Stimulated activated CD8-positive, alpha-beta memory T cell treated with anti-CD3 and anti-CD28 coated beads, Interleukin-2, amount 100 ng/mL, for 48 hours (primary cell): ENCODE results near the gene CLDN9.

ENCODE experiments used
- DNase-seq, 2 donors: peaks; one replicate each; pipeline ENCODE4 v3.0.0-alpha.2; 2020; ENCODE audit warnings: low read depth in 2 of 2

Gene CLDN9, protein sequence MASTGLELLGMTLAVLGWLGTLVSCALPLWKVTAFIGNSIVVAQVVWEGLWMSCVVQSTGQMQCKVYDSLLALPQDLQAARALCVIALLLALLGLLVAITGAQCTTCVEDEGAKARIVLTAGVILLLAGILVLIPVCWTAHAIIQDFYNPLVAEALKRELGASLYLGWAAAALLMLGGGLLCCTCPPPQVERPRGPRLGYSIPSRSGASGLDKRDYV

DNA sequence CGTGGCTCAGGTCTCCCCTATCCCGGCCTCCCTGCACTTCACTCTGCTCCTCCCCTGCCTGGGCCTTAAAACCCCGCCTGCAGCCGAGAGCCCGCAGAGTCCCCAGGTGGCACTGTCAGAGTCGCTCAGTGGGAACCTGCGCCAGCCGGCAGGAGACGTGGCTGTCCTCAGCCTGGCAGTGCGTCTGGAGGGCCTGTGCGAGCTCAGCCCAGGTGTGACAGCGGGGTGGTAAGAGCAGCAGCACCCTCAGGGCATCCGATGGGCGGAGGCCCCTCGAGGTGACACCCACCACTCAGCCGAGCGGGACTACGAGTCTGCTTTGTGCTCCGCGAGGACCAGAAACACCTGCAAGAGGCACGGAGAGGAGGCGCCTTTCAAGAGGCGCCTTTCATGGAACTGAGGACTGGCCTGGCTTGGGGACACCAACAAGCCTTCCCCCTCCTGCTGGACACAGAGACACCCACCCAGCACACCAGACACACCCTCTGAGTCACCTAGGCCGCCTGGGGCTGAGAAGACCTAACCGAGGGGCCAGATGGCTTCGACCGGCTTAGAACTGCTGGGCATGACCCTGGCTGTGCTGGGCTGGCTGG is at the start of gene CLDN9:
TSS of gene CLDN9 (plus strand) at position 96 of the 593 bp plus-strand sequence. CDS start at position 536, 440 bp downstream.
- DNase-seq, result no peak

DNA sequence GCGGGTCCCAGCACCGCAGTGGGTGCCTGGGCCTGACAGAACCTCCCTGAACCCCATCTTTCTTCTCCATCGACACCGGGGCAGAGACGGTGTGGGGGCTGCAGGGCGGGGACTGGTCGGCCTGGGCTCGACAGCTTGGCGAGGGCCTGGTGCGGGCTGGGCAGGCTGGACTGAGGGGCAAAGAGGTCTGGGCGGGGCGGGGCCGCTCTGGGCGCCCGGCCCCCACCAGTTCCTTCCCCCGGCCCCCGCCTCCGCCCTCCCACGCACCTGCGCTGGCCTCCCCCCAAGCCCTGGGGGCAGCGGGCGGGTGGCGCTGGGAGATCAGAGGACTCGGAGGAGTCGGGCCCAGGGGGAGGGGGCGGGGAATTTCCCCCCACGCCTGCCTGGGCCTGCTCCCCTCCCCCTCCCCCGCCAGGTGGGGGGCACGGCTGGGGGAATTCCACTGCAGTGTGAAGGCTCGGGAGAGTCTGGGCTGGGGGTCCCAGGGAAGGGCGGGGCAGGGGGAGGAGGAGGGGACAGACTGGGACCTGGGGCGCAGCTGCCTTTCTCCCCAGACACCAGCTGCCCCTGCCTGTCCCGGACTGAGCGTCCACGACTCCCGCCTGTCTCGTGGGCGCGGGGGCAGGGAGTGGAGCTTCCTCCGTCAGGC is 49.5 kb upstream of the CLDN9 start:
- DNase-seq, result no peak

DNA sequence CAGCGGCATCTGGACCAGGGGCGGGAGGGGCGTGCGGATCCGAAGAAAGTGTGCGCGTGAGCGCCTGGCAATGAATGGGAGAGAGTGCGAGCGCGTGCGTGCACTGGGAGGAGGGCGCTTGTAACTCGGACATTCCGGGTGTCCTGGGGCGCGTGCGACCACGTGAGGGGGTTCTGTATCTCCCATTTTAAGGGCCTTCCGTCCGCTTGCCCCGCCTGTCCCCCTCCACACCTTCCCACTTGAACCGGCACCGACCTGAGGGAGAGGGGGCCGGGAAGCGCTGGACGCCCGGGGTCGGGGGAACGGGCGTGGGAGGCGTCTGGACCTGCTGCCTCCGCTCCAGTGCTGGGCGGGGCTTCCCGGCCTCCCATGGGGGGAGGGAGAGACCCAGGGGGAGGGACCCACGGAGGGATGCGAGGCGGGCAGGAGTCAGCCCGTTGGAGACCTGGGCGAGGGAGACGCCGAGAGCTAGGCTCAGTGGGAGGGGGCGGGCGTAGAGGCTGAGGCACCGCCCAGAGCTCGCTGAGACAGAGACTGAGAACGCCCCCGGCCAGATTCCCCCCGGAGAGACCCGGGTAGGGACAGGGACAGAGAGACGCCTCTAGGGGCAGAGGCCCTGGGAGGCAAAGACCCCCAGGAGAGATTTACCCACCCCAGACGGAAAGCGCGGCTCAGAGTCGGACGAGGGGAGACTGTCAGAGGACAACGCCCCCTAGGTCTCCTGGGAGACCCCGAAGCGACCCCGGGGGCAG is 48.8 kb upstream of the CLDN9 start, which contains the start of gene KREMEN2:
TSS of gene KREMEN2 (plus strand) at position 553 of the 752 bp plus-strand sequence. CDS start 246 bp downstream, outside the sequence.
- no peak for DNase-seq

DNA sequence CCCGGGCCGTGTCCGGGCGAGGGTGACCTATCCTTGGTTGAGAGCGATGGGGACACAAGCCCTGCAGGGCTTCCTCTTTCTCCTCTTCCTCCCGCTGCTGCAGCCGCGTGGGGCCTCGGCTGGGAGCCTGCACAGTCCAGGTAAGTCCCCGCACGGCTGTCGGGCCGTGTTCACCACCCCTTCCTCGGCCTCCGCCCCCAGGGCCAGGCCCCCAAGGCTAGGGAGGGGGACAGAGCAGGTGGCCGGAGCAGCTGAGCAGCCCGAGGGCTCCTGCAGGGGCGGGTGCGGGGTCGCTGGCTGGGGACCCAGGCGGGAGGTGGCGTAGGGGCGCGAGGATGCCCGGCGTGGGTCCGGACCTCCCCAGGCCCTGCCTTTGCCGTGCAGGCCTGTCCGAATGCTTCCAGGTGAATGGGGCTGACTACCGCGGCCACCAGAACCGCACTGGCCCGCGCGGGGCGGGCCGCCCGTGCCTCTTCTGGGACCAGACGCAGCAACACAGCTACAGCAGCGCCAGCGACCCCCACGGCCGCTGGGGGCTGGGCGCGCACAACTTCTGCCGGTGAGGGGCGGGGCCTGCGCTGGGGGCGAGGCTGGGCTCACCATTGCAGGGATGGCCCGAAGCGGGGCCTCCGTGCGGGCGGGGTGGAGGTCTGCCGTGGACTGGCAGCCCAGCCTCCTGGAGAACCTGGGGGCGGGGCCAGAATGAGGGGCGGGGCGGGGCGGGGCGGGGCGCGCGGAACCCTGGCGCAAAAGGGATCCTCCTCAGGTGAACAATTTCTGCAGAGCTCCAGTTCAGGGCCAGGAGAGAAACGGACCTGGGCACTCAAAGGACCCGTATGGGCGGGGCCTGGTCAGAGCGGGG is 48.0 kb upstream of the CLDN9 start:
- DNase-seq, result peak in 1 of 2 donors; percentile 63

DNA sequence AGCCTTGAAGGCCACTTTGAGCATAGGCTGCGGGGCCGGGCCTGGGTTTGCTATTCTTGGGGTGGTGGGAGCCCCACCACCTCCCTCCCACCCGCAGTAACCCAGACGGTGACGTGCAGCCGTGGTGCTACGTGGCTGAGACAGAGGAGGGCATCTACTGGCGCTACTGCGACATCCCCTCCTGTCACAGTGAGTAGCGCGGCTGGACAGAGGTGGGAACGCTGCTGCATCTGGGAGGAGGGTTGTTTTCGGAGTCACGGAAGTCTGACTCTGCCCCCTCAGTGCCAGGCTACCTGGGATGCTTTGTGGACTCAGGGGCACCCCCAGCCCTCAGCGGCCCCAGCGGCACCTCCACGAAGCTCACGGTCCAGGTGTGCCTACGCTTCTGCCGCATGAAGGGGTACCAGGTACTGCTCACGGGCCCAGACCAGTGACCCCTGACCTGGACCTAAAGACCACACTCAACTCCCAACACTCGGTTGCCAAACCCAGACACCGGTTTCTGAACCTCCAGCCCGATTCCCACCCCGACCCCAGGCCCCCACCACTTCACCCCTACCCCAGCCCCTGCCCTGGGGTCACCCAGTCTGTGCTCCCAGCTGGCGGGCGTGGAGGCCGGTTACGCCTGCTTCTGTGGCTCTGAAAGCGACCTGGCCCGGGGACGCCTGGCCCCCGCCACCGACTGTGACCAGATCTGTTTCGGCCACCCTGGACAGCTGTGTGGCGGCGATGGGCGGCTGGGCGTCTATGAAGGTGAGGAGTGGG is 46.5 kb upstream of the CLDN9 start:
- DNase-seq, result no peak

DNA sequence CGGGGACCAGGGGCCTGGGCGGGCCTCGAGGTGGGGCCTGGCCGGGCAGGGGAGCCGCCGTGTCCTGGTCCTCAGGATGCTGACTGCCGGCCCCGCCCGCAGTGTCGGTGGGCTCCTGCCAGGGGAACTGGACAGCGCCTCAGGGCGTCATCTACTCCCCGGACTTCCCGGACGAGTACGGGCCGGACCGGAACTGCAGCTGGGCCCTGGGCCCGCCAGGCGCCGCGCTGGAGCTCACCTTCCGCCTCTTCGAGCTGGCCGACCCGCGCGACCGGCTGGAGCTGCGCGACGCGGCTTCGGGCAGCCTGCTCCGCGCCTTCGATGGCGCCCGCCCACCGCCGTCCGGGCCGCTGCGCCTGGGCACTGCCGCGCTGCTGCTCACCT is 45.9 kb upstream of the CLDN9 start:
- DNase-seq, result no peak

DNA sequence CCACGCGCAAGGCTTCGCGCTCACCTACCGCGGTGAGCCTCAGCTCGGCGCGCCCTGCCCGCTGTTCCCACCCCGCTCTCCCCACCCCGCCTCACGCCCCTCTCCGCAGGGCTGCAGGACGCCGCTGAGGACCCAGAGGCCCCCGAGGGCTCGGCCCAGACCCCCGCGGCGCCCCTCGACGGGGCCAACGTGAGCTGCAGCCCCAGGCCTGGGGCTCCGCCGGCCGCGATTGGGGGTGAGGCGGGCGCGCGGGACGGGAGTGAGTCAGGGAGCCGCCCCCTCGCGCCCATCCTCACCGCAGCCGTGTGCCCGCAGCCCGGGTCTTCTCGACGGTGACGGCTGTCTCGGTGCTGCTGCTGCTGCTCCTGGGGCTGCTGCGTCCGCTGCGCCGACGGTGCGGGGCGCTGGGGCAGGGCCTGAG is 45.5 kb upstream of the CLDN9 start:
- DNase-seq, result no peak

DNA sequence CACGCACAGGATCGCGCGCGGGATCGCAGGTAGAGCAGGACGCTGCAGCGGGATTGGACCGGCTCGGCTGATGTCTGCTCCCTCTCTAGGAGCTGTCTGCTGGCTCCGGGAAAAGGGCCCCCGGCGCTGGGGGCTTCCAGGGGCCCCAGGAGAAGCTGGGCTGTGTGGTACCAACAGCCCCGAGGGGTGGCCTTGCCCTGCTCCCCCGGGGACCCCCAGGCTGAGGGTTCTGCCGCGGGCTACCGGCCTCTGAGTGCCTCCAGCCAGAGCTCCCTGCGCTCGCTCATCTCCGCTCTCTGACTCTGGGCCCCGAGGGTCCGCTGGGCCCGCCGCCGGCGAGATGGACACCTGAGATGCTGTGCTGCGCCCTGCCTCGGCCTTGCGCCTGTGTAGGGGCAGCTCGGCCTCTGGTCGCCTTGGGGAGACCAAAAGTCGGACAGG is 45.0 kb upstream of the CLDN9 start:
- no peak for DNase-seq

DNA sequence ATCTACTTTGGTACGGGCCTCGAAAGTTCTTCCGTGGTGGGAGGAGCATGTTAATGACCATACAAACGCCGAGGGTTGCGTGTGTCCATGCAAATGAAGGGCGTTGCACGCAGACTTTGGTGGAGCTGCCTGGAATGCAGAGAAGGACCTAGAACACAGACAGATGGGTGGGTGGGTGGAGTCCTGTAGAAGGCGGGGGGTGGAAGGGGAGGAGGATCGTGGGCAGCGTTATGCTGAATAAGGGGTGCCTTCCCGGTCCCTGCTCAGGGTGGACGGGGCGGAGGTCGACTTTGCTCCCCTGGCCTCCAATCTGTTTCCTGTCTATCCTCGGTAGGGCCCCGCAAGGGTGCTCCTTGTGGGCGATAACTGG is 44.4 kb upstream of the CLDN9 start:
- DNase-seq, result no peak

DNA sequence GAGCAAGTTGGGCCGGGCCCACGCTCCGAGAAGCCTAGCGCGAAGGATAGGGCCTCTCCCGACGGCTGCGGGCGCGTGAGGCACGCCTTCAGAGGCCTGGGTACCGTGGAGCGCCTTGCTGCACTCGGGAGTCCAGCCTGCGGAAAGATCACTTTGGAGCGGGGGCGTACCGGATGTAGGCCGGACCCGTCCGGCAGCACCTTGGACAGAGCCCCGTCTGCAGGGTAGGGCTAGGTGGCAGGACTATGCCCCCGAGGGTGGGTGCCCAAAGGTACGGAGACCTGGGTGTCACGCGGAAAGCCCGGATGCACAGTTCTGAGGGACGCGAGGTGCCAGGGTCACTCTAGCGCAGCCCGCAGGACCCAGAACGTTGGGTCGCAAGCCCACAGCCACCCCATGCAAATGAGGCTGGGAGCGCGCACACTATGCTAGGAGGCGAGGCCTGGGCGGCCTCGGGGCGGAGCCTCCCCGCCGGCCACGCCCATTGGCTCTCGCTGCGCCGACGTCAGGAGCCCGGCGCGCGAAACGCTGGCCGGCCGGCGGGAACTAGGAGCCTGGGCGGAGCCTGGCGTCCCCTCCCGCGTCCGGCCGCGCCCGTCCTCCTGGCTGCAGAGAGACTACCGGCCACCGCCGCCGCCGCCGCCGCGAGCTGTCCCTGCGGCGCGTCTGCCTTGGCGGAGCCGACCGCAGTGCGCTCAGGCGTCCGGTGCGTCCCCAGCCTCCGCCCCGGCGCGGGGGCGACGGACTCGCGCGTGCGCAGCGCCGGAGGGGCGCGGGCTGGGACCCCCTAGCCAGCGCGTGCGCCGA is 43.8 kb upstream of the CLDN9 start, which contains the start of gene PAQR4:
TSS of gene PAQR4 (plus strand) at position 611 of the 807 bp plus-strand sequence. CDS start 327 bp downstream, outside the sequence.
- DNase-seq, result peak; percentile 81 to 82

DNA sequence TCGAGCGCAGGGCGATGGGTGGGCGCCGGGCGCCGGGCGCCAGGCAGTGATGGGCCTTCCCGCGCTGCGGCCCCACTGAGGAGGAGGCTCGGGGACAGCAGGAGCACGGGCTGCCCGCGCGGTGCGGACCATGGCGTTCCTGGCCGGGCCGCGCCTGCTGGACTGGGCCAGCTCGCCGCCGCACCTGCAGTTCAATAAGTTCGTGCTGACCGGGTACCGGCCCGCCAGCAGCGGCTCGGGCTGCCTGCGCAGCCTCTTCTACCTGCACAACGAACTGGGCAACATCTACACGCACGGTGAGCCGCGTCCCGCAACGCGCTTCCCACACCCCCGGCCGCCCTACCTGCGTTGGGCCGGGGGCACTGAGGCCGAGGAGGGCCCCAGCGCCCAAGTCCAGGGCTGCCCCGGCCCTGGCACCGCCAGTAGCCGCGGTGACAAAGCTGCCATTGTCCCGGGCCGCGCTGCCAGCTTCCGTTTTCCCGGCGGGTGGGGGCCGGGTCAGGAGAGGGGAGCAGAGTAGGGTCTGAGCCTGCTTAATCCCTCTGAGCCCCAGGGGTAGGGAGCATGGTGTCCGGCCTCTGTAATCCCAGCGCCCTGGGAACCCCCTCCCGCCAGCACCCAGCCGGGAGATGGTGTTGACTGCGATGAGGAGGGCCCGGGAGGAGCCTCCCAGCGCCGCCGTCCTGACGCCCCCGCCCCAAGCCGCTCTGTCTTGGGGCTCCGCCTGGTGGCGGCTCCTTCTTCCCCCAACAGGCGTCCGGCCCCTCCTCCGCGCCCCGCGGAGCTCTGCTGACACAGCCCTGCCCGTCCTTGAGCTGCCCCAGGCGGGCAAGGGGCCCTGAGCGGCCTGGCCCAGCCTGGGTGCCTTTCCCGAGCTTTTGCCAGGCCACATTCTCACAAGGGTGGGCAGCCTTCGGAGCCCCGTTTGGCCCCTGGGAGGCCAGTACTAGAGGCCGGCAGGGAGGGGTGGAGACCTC is 42.9 kb upstream of the CLDN9 start:
- peak; percentile 75 to 79 for DNase-seq

DNA sequence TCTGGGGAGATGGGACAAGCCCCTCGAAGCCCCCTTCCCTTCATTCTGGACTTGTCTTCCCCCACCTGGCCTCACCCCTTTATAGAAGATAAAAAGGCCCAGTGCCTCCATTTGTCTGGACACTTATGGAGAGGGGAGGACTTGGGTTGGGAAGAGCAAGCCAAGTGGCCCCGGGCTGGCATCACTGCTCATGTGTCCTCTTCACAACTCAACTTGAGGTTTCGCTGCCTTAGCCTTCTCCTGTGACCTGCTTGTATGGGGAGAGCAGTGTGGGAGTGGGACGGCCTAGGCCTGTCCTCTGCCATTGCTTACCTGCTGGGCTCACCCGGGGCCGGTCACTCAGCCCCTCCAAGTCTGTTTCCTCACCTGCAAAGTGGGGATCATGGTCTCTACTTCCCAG is 42.2 kb upstream of the CLDN9 start:
- no peak for DNase-seq

DNA sequence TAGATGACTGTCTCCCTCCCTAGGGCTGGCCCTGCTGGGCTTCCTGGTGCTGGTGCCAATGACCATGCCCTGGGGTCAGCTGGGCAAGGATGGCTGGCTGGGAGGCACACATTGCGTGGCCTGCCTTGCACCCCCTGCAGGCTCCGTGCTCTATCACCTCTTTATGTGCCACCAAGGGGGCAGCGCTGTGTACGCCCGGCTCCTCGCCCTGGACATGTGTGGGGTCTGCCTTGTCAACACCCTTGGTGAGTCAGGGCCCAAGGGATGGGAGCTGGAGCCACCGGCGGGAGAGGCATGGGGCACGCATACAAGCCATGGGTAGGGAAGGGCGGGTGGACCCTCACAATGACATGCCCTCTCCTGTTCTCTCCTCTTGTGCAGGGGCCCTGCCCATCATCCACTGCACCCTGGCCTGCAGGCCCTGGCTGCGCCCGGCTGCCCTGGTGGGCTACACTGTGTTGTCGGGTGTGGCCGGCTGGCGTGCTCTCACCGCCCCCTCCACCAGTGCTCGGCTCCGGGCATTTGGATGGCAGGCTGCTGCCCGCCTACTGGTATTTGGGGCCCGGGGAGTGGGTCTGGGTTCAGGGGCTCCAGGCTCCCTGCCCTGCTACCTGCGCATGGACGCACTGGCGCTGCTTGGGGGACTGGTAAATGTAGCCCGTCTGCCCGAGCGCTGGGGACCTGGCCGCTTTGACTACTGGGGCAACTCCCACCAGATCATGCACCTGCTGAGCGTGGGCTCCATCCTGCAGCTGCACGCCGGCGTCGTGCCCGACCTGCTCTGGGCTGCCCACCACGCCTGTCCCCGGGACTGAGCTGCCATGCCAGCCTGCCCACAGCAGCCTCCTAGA is 41.4 kb upstream of the CLDN9 start:
- no peak for DNase-seq

DNA sequence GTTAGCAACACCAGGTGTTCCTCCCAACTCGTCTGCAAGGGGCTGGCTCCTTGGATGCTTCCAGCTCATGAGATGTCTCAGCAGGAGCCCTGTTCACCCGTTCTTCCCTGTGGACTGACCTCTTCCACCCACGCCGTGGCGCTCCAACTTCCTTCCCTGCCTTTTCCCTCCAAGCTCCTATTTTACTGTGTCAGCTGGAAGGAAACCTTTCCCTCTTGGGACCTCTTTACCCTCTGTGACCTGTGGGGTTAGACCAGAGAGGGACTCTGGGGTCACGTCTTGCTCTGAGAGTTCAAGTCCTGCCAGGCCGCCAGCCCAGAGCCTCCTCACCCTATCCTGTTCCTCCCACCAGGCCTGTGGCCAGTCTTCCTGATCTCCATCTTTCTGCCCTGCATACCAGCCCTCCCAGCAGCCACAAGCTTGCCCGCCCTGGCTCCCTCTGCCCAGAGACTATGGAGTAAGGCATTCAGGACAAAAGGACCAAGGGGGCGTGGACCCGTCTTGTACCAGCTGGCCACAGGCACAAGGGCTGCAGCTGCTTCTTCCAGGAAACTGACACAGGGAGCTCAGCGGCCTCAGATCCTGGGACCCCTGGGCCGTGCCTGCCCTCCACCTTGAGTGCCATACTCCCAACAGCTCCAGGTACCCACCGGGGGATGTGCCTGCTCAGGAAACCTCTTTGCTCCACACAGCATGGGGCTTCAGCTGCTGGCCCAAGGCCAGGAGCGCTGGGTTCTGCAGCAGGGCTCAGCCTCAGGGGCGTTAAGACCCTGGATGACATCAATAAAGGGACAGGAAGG is 40.5 kb upstream of the CLDN9 start:
- DNase-seq, result no peak

DNA sequence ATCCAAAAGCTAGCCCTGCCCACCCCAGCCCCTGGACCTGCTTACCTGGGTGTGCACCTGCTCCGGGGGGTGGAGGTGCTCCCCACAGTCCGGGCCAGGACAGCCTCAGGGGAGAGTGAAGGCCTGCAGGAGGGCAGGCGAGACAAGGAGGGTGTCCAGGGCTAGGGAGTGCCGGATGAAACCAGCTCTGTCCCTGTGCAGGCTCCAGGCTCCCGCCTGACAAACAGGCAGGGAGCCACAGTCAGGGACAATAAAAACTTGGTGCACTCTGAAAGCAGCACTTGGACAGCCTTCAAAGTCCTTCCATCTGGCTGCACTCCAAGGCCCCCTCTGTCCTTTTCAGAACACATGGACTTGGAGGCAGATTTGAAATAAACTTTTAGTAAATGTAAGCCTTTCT is 39.6 kb upstream of the CLDN9 start:
- DNase-seq, result no peak

DNA sequence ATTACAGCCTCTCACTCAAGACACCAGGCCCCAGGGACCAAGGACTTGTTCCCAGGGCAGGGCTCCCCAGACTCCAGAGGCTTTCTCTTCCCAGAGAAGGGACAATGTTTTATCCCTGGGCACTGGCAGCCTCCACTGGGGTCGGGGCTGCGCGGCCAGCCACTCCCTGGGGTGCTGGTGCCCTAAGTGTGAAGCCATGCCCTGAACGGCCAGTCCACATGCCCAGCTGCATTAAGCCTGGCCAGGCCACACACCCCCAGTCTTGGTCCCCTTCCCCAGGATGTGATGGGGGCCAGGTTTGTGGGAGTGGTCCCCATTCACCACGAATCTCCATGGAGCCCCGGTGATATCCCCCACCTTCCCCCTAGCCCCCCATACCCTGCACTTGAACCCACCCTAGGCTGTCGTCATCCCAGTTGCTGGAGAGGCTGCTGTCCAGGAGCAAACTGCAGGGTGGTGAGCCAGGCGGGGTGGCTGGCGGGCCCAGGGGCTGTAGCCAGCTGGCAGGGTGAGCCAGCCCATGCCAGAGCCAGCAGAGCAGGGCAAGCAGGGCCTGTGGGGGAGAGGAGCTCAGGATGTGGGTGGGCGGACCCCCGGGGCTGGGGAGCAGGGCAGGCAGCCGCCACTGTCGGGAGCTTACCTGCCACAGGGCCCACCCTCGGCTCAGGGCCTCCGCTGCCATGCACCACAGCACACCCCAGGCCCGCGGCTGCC is 39.0 kb upstream of the CLDN9 start:
- DNase-seq, result no peak
